Lower leg skin (tissue), 3 donors: ENCODE data around the gene DHCR7.

Experiments
- POLR2A ChIP-seq, 2 donors: fragments of 450-650 bp; IDR thresholded peaks; one replicate each; pipeline ENCODE4 v1.6.1; 2016 to 2017; ENCODE audit warnings: antibody characterized with exemption in 2 of 2, mild to moderate bottlenecking in 1 of 2, moderate library complexity in 1 of 2
- TF ChIP-seq, protein P1 (sequence below), 3 donors: fragments of 450-650 bp; IDR thresholded peaks; one replicate each; pipeline ENCODE4 v1.5.1; 2016; ENCODE audit warnings: antibody characterized with exemption in 3 of 3, mild to moderate bottlenecking in 3 of 3, moderate library complexity in 2 of 3

DNA sequence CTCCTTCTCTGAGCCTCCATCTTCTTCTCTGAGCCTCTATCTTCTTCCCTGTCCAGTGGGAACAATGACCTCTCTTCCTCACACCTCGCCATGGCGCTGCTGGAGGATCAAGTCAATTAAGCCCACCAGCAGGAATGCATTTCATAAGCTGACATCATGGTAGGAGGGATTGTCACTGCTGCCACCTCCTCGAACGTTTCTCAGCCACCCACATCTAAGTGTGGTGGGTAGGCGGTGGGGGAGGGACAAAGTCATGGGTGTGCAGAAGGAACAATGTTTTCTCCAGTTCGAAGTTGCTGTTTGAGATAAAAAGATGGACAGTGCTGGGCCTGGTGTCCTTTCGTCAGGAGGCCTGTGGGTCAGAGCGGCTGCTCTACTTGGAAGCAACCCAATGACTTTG, 44.0 kb downstream of the DHCR7 start:
- TF ChIP-seq POLR2A (IDR thresholded peaks at IDR 0.05) = no peak
- TF ChIP-seq, protein P1, sequence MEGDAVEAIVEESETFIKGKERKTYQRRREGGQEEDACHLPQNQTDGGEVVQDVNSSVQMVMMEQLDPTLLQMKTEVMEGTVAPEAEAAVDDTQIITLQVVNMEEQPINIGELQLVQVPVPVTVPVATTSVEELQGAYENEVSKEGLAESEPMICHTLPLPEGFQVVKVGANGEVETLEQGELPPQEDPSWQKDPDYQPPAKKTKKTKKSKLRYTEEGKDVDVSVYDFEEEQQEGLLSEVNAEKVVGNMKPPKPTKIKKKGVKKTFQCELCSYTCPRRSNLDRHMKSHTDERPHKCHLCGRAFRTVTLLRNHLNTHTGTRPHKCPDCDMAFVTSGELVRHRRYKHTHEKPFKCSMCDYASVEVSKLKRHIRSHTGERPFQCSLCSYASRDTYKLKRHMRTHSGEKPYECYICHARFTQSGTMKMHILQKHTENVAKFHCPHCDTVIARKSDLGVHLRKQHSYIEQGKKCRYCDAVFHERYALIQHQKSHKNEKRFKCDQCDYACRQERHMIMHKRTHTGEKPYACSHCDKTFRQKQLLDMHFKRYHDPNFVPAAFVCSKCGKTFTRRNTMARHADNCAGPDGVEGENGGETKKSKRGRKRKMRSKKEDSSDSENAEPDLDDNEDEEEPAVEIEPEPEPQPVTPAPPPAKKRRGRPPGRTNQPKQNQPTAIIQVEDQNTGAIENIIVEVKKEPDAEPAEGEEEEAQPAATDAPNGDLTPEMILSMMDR (IDR thresholded peaks at IDR 0.05) = no peak
